HCT116 (cell line): Measurements from ENCODE around the gene PRKCH. TPM values are rescaled to one million over a fixed set of nuclear protein-coding genes. Genes with fewer than 3 reads are reported as not detected.

Experiments used
- ATAC-seq: fragments of 200-7000 bp; cut with Tn5 transposase; 2 replicates; pipeline ENCODE4 v1.9.1; 2020; ENCODE audit warnings: mild to moderate bottlenecking, moderate library complexity
- BruUV-seq: library from RNA; stranded (reverse); fragments of 400-500 nt; replicated peaks from 2 replicates; lab custom pipeline; 2021; lab: Mats Ljungman, UMichigan
- CTCF ChIA-PET: fragments of 300-600 bp; sonication (Branson Sonifier 250); formaldehyde crosslinking; loops from one replicate; lab custom pipeline; 2021; ENCODE audit warnings: antibody characterized with exemption; lab: Charles Lee
- POLR2A ChIA-PET: fragments of 300-600, 350-600 bp; sonication (Branson Sonifier 250); formaldehyde crosslinking; loops from one replicate; lab custom pipeline; 2021; ENCODE audit warnings: antibody characterized with exemption; lab: Charles Lee
- RAD21 ChIA-PET, 2 experiments: fragments of 300-600 bp; sonication (Branson Sonifier 250); formaldehyde crosslinking; loops; one replicate each; lab custom pipeline; 2023; ENCODE audit warnings: low total read pairs in 2 of 2; ENCODE audit not compliant: uncharacterized antibody in 2 of 2, unreplicated experiment in 2 of 2, low non-redundant PET in 1 of 2; lab: Charles Lee
- DNase-seq: peaks from one replicate; pipeline ENCODE4 v3.0.0-alpha.2; 2010; ENCODE audit warnings: low read depth, low spot score
- H2AFZ ChIP-seq: fragments of 200-600 bp; shearing (Covaris generic), sonication (generic); 2 replicates; pipeline ENCODE4 v1.6.1; 2017; ENCODE audit warnings: low read depth, mixed run types, mixed read lengths, antibody characterized with exemption, low read length; ENCODE audit not compliant: poor library complexity, severe bottlenecking
- H3K27ac ChIP-seq: 2 replicates; pipeline ENCODE4 v1.5.1; 2012; ENCODE audit warnings: low read depth, low read length
- H3K27me3 ChIP-seq: fragments of 200-600 bp; sonication (generic); 2 replicates; pipeline ENCODE4 v1.6.1; 2016; ENCODE audit warnings: mixed run types, low read length, mixed read lengths; ENCODE audit not compliant: insufficient read depth
- H3K36me3 ChIP-seq, 2 experiments: fragments of 200-500 bp in 1 of 2; fragments of 200-600 bp in 1 of 2; sonication (Bioruptor generic) in 1 of 2; sonication (generic) in 1 of 2; 2 replicates each; pipeline versions ENCODE4 v1.5.1 to v1.6.1; 2014 to 2016; ENCODE audit warnings: low read length in 2 of 2, inconsistent platforms in 1 of 2, mixed read lengths in 1 of 2, mixed run types in 1 of 2; ENCODE audit not compliant: insufficient read depth in 2 of 2, control insufficient read depth in 1 of 2
- H3K4me1 ChIP-seq, 2 experiments: fragments of 200-600 bp in 1 of 2; sonication (generic) in 1 of 2; 2 replicates each; pipeline versions ENCODE4 v1.5.1 to v1.6.1; 2012 to 2017; ENCODE audit warnings: low read length in 2 of 2, inconsistent platforms in 1 of 2, mild to moderate bottlenecking in 1 of 2, mixed read lengths in 1 of 2, mixed run types in 1 of 2, moderate library complexity in 1 of 2; ENCODE audit not compliant: insufficient read depth in 2 of 2, control insufficient read depth in 1 of 2
- H3K4me2 ChIP-seq: fragments of 200-600 bp; sonication (generic); 2 replicates; pipeline ENCODE4 v1.6.1; 2017; ENCODE audit warnings: mixed run types, low read length, mixed read lengths
- H3K4me3 ChIP-seq, 2 experiments: fragments of 200-600 bp in 1 of 2; sonication (generic) in 1 of 2; replicated peaks in 1 of 2; 2 replicates each; pipeline ENCODE4 v1.5.1; 2011 to 2016; ENCODE audit warnings: low read length in 2 of 2, control low read depth in 1 of 2, low read depth in 1 of 2, mild to moderate bottlenecking in 1 of 2, mixed read lengths in 1 of 2, mixed run types in 1 of 2
- H3K79me2 ChIP-seq: fragments of 200-600 bp; sonication (generic); 2 replicates; pipeline ENCODE4 v1.6.1; 2017; ENCODE audit warnings: mild to moderate bottlenecking, mixed run types, low read length, moderate library complexity, mixed read lengths; ENCODE audit not compliant: insufficient read depth
- H3K9ac ChIP-seq: fragments of 200-600 bp; sonication (generic); 2 replicates; pipeline ENCODE4 v1.6.1; 2016; ENCODE audit warnings: low read length, mixed read lengths
- H3K9me2 ChIP-seq: fragments of 200-600 bp; sonication (generic), shearing (Covaris generic); 2 replicates; pipeline ENCODE4 v1.6.1; 2017; ENCODE audit warnings: mixed run types, mild to moderate bottlenecking, moderate library complexity; ENCODE audit not compliant: insufficient read depth
- H3K9me3 ChIP-seq, 2 experiments: fragments of 200-500 bp in 1 of 2; fragments of 200-600 bp in 1 of 2; sonication (Bioruptor generic) in 1 of 2; sonication (generic) in 1 of 2; 2 replicates each; pipeline ENCODE4 v1.6.1; 2014 to 2017; ENCODE audit warnings: low read length in 2 of 2, mixed read lengths in 2 of 2, inconsistent platforms in 1 of 2, low read depth in 1 of 2, mild to moderate bottlenecking in 1 of 2, mixed run types in 1 of 2, moderate library complexity in 1 of 2; ENCODE audit not compliant: control insufficient read depth in 1 of 2, insufficient read depth in 1 of 2
- H4K20me1 ChIP-seq: fragments of 200-600 bp; sonication (generic), shearing (Covaris generic); 2 replicates; pipeline ENCODE4 v1.6.1; 2017; ENCODE audit warnings: mixed run types, mild to moderate bottlenecking, moderate library complexity; ENCODE audit not compliant: insufficient read depth
- ATF3 ChIP-seq: IDR thresholded peaks from 2 replicates; pipeline ENCODE4 v1.6.1; 2012
- CBX3 ChIP-seq: IDR thresholded peaks from 2 replicates; pipeline ENCODE4 v1.6.1; 2012; ENCODE audit warnings: low read depth
- CEBPB ChIP-seq: IDR thresholded peaks from 2 replicates; pipeline ENCODE4 v1.6.1; 2012; ENCODE audit warnings: low read depth
- CTCF ChIP-seq, 3 experiments: fragments of 200-600 bp in 1 of 3; sonication (generic) in 1 of 3; IDR thresholded peaks in 2 of 3; conservative IDR thresholded peaks in 1 of 3; 2 replicates each; pipeline ENCODE4 v1.5.1; 2012 to 2017; ENCODE audit warnings: low read depth in 2 of 3, low read length in 2 of 3, antibody characterized with exemption in 1 of 3, borderline replicate concordance in 1 of 3, control low read depth in 1 of 3, mild to moderate bottlenecking in 1 of 3, mixed read lengths in 1 of 3, mixed run types in 1 of 3, moderate library complexity in 1 of 3; ENCODE audit not compliant: insufficient read depth in 1 of 3
- EGR1 ChIP-seq: IDR thresholded peaks from 2 replicates; pipeline ENCODE4 v1.6.1; 2012; ENCODE audit warnings: low read depth
- ELF1 ChIP-seq: IDR thresholded peaks from 2 replicates; pipeline ENCODE4 v1.6.1; 2012; ENCODE audit warnings: low read depth, borderline replicate concordance
- EZH2 ChIP-seq: fragments of 200-600 bp; sonication (generic); IDR thresholded peaks from 2 replicates; pipeline ENCODE4 v1.6.1; 2017; ENCODE audit warnings: antibody characterized with exemption, mixed run types
- EZH2phosphoT487 ChIP-seq: fragments of 200-600 bp; IDR thresholded peaks from 2 replicates; pipeline ENCODE4 v1.6.1; 2018; ENCODE audit warnings: antibody characterized with exemption, borderline replicate concordance
- FOSL1 ChIP-seq: IDR thresholded peaks from 2 replicates; pipeline ENCODE4 v1.6.1; 2012; ENCODE audit warnings: low read depth
- MAX ChIP-seq: IDR thresholded peaks from 2 replicates; pipeline ENCODE4 v1.6.1; 2012
- POLR2A ChIP-seq: IDR thresholded peaks from 2 replicates; pipeline ENCODE4 v1.7.0; 2011; ENCODE audit warnings: borderline replicate concordance; ENCODE audit not compliant: insufficient read depth, insufficient read length; ENCODE audit errors: extremely low read depth
- POLR2AphosphoS5 ChIP-seq: IDR thresholded peaks from 2 replicates; pipeline ENCODE4 v1.6.1; 2011; ENCODE audit warnings: mild to moderate bottlenecking, low read depth, low read length, moderate library complexity
- REST ChIP-seq: IDR thresholded peaks from 2 replicates; pipeline ENCODE4 v1.6.1; 2012; ENCODE audit warnings: low read depth
- SIN3A ChIP-seq: IDR thresholded peaks from 2 replicates; pipeline ENCODE4 v1.6.1; 2012; ENCODE audit warnings: low read depth
- SP1 ChIP-seq: IDR thresholded peaks from 2 replicates; pipeline ENCODE4 v1.6.1; 2012; ENCODE audit warnings: low read depth
- SRF ChIP-seq: IDR thresholded peaks from 2 replicates; pipeline ENCODE4 v1.6.1; 2012; ENCODE audit warnings: low read depth
- TCF7L2 ChIP-seq: IDR thresholded peaks from 2 replicates; pipeline ENCODE4 v1.7.0; 2011; ENCODE audit warnings: borderline replicate concordance, inconsistent platforms; ENCODE audit not compliant: insufficient read depth, insufficient read length; ENCODE audit errors: extremely low read depth
- YY1 ChIP-seq: IDR thresholded peaks from 2 replicates; pipeline ENCODE4 v1.6.1; 2011; ENCODE audit warnings: low read length, low read depth, moderate library complexity, mild to moderate bottlenecking; ENCODE audit not compliant: insufficient replicate concordance; ENCODE audit errors: extremely low read depth
- ZFX ChIP-seq: fragments of 450-650 bp; IDR thresholded peaks from 2 replicates; pipeline ENCODE4 v1.6.1; 2017
- ZNF274 ChIP-seq: fragments of 200-500 bp; sonication (Bioruptor generic); IDR thresholded peaks from 2 replicates; pipeline ENCODE4 v1.6.1; 2014; ENCODE audit warnings: mild to moderate bottlenecking, low read depth, low read length, inconsistent platforms
- intact Hi-C: fragments of 100-400 bp; cut with micrococcal nuclease; formaldehyde crosslinking; loops from 2 replicates; pipeline ENCODE4 v1.10.0; 2022
- total RNA-seq: library from RNA; stranded (reverse); gene quantifications from one replicate; pipeline ENCODE4 v1.2.1, GENCODE V29; 2021; ENCODE audit not compliant: unreplicated experiment

Gene PRKCH
- total RNA-seq, 1 experiment from 2014 or later: 16.6 TPM

- RAD21 ChIA-PET: no interaction called here
Observed at GRCh38 chr14:61491876-61492434, 170.6 kb downstream of the PRKCH start.

More at GRCh38 chr14:61491876-61492434, 170.6 kb downstream of the PRKCH start:
- Histone ChIP-seq H2AFZ (no peak overlapping the region), H3K27me3 (no peaks in the 10 kb centered on the region), H3K9ac (no peak overlapping the region), H3K79me2 (no peaks in the 10 kb centered on the region), H3K9me3 (no peaks in the 10 kb centered on the region), H3K4me2 (no peak overlapping the region), H3K9me2 (no peaks in the 10 kb centered on the region), H3K4me3 (no peak overlapping the region), H3K36me3 (no peaks in the 10 kb centered on the region), H4K20me1 (no peaks in the 10 kb centered on the region), H3K27ac (no peak overlapping the region), H3K4me1 (peaks cover 16 to 20% of the 10 kb centered on the region in 2 experiments)
- POLR2A ChIA-PET: no interaction called here
- intact Hi-C loops: no loop called here
- CTCF ChIA-PET: no interaction called here
- DNase-seq (no peak), ATAC-seq (no peak)
- BruUV-seq: no TSS peak
- no peak for TF ChIP-seq CEBPB
- TF ChIP-seq ZFX: no peak
- TF ChIP-seq REST: no peak
- TF ChIP-seq CBX3: no peak
- no peak for TF ChIP-seq EZH2phosphoT487
- no peak for TF ChIP-seq EZH2
- no peak for TF ChIP-seq ATF3
- no peak for TF ChIP-seq EGR1
- TF ChIP-seq ZNF274: no peak
- no peak for TF ChIP-seq ELF1
- no peak for TF ChIP-seq POLR2A
- TF ChIP-seq FOSL1: no peak
- TF ChIP-seq SP1: no peak
- TF ChIP-seq TCF7L2: no peak
- no peak for TF ChIP-seq CTCF (IDR thresholded peaks at IDR 0.05 in 2 of 3, conservative IDR thresholded peaks at IDR 0.05 in 1 of 3; ENCODE audit: borderline replicate concordance in 1 of 3, insufficient read depth in 1 of 3, low read depth in 2 of 3, low read length in 2 of 3)
- no peak for TF ChIP-seq YY1
- TF ChIP-seq MAX: no peak
- TF ChIP-seq POLR2AphosphoS5: no peak
- TF ChIP-seq SIN3A: no peak
- no peak for TF ChIP-seq SRF
